ENCODE results near the gene GIMAP7.

DNA sequence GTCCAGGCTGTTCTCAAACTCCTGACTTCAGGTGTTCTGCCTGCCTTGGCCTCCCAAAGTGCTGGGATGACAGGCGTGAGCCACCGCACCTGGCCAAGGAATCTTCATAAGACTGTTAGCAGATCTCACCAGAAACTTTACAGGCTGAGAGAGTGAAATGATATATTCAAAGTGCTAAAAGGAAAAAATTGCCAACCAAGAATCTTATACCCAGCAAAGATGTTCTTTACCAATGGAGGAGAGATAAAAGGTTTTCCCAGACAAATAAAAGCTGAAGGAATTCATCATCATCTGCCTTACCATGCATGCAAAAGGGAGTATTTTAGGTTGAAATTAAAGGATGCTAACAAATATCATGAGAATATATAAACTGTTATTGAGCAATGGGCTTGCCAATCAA is 23.6 kb downstream of the GIMAP7 start:
- no peak for TF ChIP-seq ZNF548 (tag by site-specific recombination; IDR thresholded peaks at IDR 0.05)
- TF ChIP-seq, protein P1, sequence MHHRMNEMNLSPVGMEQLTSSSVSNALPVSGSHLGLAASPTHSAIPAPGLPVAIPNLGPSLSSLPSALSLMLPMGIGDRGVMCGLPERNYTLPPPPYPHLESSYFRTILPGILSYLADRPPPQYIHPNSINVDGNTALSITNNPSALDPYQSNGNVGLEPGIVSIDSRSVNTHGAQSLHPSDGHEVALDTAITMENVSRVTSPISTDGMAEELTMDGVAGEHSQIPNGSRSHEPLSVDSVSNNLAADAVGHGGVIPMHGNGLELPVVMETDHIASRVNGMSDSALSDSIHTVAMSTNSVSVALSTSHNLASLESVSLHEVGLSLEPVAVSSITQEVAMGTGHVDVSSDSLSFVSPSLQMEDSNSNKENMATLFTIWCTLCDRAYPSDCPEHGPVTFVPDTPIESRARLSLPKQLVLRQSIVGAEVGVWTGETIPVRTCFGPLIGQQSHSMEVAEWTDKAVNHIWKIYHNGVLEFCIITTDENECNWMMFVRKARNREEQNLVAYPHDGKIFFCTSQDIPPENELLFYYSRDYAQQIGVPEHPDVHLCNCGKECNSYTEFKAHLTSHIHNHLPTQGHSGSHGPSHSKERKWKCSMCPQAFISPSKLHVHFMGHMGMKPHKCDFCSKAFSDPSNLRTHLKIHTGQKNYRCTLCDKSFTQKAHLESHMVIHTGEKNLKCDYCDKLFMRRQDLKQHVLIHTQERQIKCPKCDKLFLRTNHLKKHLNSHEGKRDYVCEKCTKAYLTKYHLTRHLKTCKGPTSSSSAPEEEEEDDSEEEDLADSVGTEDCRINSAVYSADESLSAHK (tag by site-specific recombination; IDR thresholded peaks at IDR 0.05), result no peak
